BLaER1 (cell line): Measurements from ENCODE around the gene TMEM106C.
A peak's percentile ranks its signal among the peaks of the same experiment; 100 is the strongest.

Experiments
- H3K27ac ChIP-seq: shearing (Covaris generic); formaldehyde crosslinking; 2 replicates; pipeline ENCODE4 v1.8.1; 2022
- H3K27me3 ChIP-seq: shearing (Covaris generic); formaldehyde crosslinking; 2 replicates; pipeline ENCODE4 v1.8.1; 2022
- H3K36me3 ChIP-seq: shearing (Covaris generic); formaldehyde crosslinking; 2 replicates; pipeline ENCODE4 v1.8.1; 2022
- H3K4me1 ChIP-seq: shearing (Covaris generic); formaldehyde crosslinking; 2 replicates; pipeline ENCODE4 v1.8.1; 2022
- H3K4me2 ChIP-seq: shearing (Covaris generic); formaldehyde crosslinking; 2 replicates; pipeline ENCODE4 v1.8.1; 2022
- H3K4me3 ChIP-seq: shearing (Covaris generic); formaldehyde crosslinking; 2 replicates; pipeline ENCODE4 v1.8.1; 2022
- H3K9ac ChIP-seq: shearing (Covaris generic); formaldehyde crosslinking; 2 replicates; pipeline ENCODE4 v1.8.1; 2022
- H3K9me3 ChIP-seq: shearing (Covaris generic); formaldehyde crosslinking; 2 replicates; pipeline ENCODE4 v1.8.1; 2022
- H4K20me1 ChIP-seq: shearing (Covaris generic); formaldehyde crosslinking; 2 replicates; pipeline ENCODE4 v1.8.1; 2022
- Cebpa-rat ChIP-seq: shearing (Covaris generic); IDR thresholded peaks from 2 replicates; pipeline ENCODE4 v1.8.1; 2022

The TMEM106C gene, protein sequence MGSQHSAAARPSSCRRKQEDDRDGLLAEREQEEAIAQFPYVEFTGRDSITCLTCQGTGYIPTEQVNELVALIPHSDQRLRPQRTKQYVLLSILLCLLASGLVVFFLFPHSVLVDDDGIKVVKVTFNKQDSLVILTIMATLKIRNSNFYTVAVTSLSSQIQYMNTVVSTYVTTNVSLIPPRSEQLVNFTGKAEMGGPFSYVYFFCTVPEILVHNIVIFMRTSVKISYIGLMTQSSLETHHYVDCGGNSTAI

GRCh38 chr12:47963340-47964040, at the start of gene TMEM106C:
TSS of gene TMEM106C (plus strand) at chr12:47963596. CDS start at chr12:47964237, 641 bp downstream.
- H3K27ac ChIP-seq: peak within 1 kb of the TSS; percentile 74

DNA sequence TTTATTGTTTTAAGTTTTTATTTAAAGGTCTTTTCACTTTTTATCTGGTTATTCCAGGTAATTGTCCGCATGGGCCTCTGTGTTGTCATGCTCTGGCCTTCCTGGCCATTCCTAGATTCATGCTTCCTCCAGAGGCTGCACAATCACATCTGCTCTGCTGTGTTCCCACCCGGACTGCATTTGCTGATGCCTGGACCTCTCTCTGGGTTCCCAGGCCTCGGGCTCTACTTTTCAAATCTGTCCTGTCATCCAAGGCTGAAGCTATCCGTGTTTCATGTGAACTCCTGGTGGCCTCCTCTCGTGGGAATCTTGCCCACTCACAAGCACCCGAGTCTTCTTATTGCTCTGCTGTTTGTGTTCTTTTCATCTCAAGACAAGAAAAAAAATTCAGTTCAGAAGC, 42.5 kb upstream of the TMEM106C start:
- Histone ChIP-seq H3K4me2 (no peak overlapping the region), H3K4me3 (no peak overlapping the region), H4K20me1 (no peaks in the 10 kb centered on the region), H3K36me3 (no peaks in the 10 kb centered on the region), H3K4me1 (no peaks in the 10 kb centered on the region), H3K27me3 (no peaks in the 10 kb centered on the region), H3K9me3 (no peaks in the 10 kb centered on the region), H3K9ac (no peak overlapping the region), H3K27ac (no peak overlapping the region)
- no peak for TF ChIP-seq Cebpa-rat

More at GRCh38 chr12:47963340-47964040, at the start of gene TMEM106C:
- TF ChIP-seq Cebpa-rat: no peak
- Histone ChIP-seq H3K36me3 (peaks cover 35% of the 10 kb centered on the region), H4K20me1 (no peaks in the 10 kb centered on the region), H3K9ac (peak within 1 kb of the TSS; percentile 81), H3K9me3 (peaks cover 5% of the 10 kb centered on the region), H3K4me3 (peak within 1 kb of the TSS; percentile 82), H3K4me1 (peaks cover 23% of the 10 kb centered on the region), H3K4me2 (peak within 1 kb of the TSS; percentile 97), H3K27me3 (no peaks in the 10 kb centered on the region)

DNA sequence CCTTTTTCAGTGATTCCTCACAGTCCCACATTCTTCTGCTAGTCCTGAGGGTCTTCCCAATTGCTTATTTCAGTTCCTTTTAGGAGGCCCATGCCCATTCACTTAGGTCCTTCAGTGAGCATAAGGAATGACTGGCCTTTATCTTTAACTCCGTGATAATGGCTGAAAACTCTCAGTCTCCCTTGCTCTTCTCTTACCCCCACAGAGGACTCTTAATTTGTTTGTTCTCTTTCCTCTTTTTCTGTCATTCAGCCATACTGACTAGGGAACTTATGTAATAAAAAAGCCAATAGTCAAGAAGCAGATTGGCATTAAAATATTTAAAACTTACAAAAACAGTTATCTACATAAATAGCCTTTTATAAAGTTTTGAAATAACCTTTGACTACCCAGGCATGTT, 41.5 kb upstream of the TMEM106C start:
- Histone ChIP-seq H3K9ac (no peak overlapping the region), H3K4me1 (no peaks in the 10 kb centered on the region), H3K9me3 (no peaks in the 10 kb centered on the region), H4K20me1 (no peaks in the 10 kb centered on the region), H3K4me3 (no peak overlapping the region), H3K4me2 (no peak overlapping the region), H3K27ac (no peak overlapping the region), H3K36me3 (no peaks in the 10 kb centered on the region), H3K27me3 (no peaks in the 10 kb centered on the region)
- TF ChIP-seq Cebpa-rat: no peak

- H3K4me3 ChIP-seq: no peak overlapping the region
- no peaks in the 10 kb centered on the region for H4K20me1 ChIP-seq
Observed at GRCh38 chr12:47927346-47927745, 36.0 kb upstream of the TMEM106C start.

GRCh38 chr12:47930634-47931033, 32.8 kb upstream of the TMEM106C start:
- H3K36me3 ChIP-seq: no peaks in the 10 kb centered on the region
- H3K9ac ChIP-seq: no peak overlapping the region
- no peak overlapping the region for H3K4me3 ChIP-seq
- H3K27ac ChIP-seq: no peak overlapping the region
- H3K4me2 ChIP-seq: no peak overlapping the region
- H3K27me3 ChIP-seq: no peaks in the 10 kb centered on the region
- no peak for TF ChIP-seq Cebpa-rat
- no peaks in the 10 kb centered on the region for H3K9me3 ChIP-seq
- no peaks in the 10 kb centered on the region for H3K4me1 ChIP-seq
- H4K20me1 ChIP-seq: no peaks in the 10 kb centered on the region

More at GRCh38 chr12:47927346-47927745, 36.0 kb upstream of the TMEM106C start:
- Histone ChIP-seq H3K27me3 (no peaks in the 10 kb centered on the region), H3K9me3 (no peaks in the 10 kb centered on the region), H3K27ac (no peak overlapping the region), H3K4me1 (no peaks in the 10 kb centered on the region), H3K36me3 (no peaks in the 10 kb centered on the region), H3K4me2 (no peak overlapping the region), H3K9ac (no peak overlapping the region)
- TF ChIP-seq Cebpa-rat: no peak

DNA sequence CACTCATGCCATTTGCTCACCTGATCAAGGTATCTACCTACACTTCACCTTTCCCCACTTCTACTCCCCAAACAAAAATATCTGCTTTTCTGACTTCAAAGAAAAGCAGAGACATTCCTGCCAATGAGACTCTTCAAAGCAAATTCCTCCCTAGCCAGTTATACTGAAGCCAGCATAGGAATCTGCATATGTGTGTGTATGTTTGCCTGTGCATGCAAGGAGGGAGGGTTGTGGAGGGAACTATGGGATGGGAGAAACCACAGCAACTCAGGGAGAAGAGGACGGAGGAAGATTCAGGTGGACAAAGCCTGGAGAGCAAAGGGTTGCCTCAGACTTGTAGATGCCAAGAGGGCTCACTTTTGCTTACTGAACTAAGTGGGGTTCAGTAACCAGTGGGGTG, 32.2 kb upstream of the TMEM106C start:
- Histone ChIP-seq H3K4me1 (no peaks in the 10 kb centered on the region), H3K9ac (no peak overlapping the region), H3K27me3 (no peaks in the 10 kb centered on the region), H4K20me1 (no peaks in the 10 kb centered on the region), H3K4me3 (no peak overlapping the region), H3K9me3 (no peaks in the 10 kb centered on the region), H3K4me2 (no peak overlapping the region), H3K27ac (no peak overlapping the region), H3K36me3 (no peaks in the 10 kb centered on the region)
- TF ChIP-seq Cebpa-rat: no peak

DNA sequence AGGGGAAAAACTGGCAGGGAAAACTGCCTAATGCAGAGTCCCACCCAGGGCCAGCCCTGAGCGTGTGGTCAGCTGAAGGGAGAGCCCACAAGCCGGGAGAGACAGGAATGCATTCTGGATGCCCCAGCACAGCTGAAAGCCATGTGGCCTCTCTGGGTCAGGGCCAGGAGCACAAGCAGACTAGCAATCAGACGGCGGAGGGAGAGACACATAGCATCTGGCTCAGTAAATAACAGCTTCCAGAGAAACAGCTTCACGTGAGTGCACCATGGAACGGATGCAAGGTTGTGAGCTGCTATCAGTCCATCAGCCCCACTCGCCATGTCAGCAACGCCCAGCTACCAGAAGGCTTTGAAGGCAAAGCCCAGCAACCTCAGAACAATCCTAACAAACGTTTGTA, 28.2 kb upstream of the TMEM106C start:
- H3K36me3 ChIP-seq: no peaks in the 10 kb centered on the region
- TF ChIP-seq Cebpa-rat: no peak
- H3K9ac ChIP-seq: no peak overlapping the region
- no peak overlapping the region for H3K4me3 ChIP-seq
- no peaks in the 10 kb centered on the region for H4K20me1 ChIP-seq
- H3K4me2 ChIP-seq: no peak overlapping the region
- no peaks in the 10 kb centered on the region for H3K9me3 ChIP-seq
- H3K27me3 ChIP-seq: no peaks in the 10 kb centered on the region
- no peak overlapping the region for H3K27ac ChIP-seq
- peaks cover 25% of the 10 kb centered on the region for H3K4me1 ChIP-seq

- Histone ChIP-seq H3K4me1 (peaks cover 54% of the 10 kb centered on the region), H3K36me3 (no peaks in the 10 kb centered on the region), H3K9ac (no peak overlapping the region), H4K20me1 (no peaks in the 10 kb centered on the region), H3K9me3 (no peaks in the 10 kb centered on the region), H3K4me2 (peak overlapping the region; percentile 73), H3K4me3 (no peak overlapping the region), H3K27ac (peak overlapping the region; percentile 41; the same call in 1 of the 2 replicates), H3K27me3 (no peaks in the 10 kb centered on the region)
- no peak for TF ChIP-seq Cebpa-rat
Observed at GRCh38 chr12:47938093-47938492, 25.3 kb upstream of the TMEM106C start.

GRCh38 chr12:47938594-47938993, 24.8 kb upstream of the TMEM106C start:
- no peaks in the 10 kb centered on the region for H3K27me3 ChIP-seq
- peak overlapping the region; percentile 41; the same call in 1 of the 2 replicates for H3K27ac ChIP-seq
- no peak overlapping the region for H3K4me3 ChIP-seq
- H3K4me2 ChIP-seq: peak overlapping the region; percentile 73
- H3K36me3 ChIP-seq: no peaks in the 10 kb centered on the region
- TF ChIP-seq Cebpa-rat: no peak
- no peaks in the 10 kb centered on the region for H3K9me3 ChIP-seq
- no peaks in the 10 kb centered on the region for H4K20me1 ChIP-seq
- H3K9ac ChIP-seq: no peak overlapping the region
- H3K4me1 ChIP-seq: peaks cover 59% of the 10 kb centered on the region

DNA sequence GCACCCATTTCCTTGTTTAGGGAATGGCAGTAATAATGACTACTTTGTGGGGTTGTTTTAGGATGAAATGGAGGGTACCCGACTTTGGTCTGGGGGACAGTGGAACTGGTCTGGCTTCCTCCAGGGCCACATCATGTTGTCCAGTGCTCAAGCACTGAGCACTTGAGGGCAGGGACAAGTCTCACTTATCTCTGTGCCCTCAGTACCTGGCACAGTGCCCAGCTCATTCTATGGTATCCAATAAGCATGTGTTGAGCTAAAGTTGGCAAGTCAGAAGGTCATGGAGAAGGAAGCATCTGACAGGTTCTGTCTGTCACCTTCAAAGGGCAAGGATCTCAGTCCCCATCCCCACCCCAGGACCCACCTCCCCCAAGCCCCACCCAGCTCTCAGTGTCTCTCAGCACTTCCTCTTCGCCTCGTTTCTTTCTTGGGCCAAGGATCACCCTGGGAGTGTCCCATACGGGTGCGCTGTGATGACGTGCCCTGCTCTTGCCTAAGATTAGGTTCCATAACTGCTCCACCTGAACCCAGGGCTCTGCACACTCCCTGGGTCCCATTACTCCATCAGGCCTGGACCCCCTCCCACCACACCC, 24.3 kb upstream of the TMEM106C start:
- TF ChIP-seq Cebpa-rat: no peak
- peak overlapping the region; percentile 73 for H3K4me2 ChIP-seq
- peaks cover 63% of the 10 kb centered on the region for H3K4me1 ChIP-seq
- no peaks in the 10 kb centered on the region for H3K9me3 ChIP-seq
- H3K27ac ChIP-seq: peak overlapping the region; percentile 41; the same call in 1 of the 2 replicates
- H3K27me3 ChIP-seq: no peaks in the 10 kb centered on the region
- no peak overlapping the region for H3K4me3 ChIP-seq
- H3K9ac ChIP-seq: no peak overlapping the region
- H4K20me1 ChIP-seq: no peaks in the 10 kb centered on the region
- H3K36me3 ChIP-seq: no peaks in the 10 kb centered on the region
